Measurements from ENCODE around the gene MAGI2. TPM values are rescaled to one million over a fixed set of nuclear protein-coding genes. Genes with fewer than 3 reads are reported as not detected.
A peak's percentile ranks its signal among the peaks of the same experiment; 100 is the strongest.

The MAGI2 gene
- total RNA-seq, 1 experiment from 2014 or later, result 14.3 TPM

- Histone ChIP-seq H4K5ac (ENCODE audit: insufficient read length, low read depth, low read length) (no peak overlapping the region), H3K4ac (ENCODE audit: low read depth, low read length) (no peak overlapping the region), H3K23me2 (ENCODE audit: insufficient read length, low read depth, low read length, poor library complexity, severe bottlenecking) (no peaks in the 10 kb centered on the region), H3K4me1 (ENCODE audit: insufficient read depth, low read length) (peaks cover 13% of the 10 kb centered on the region), H3T11ph (ENCODE audit: low read length) (no peak overlapping the region), H2BK120ac (ENCODE audit: low read depth, low read length, poor library complexity, severe bottlenecking) (no peak overlapping the region), H4K8ac (replicated peaks; ENCODE audit: insufficient read length, low read depth, low read length) (no peak overlapping the region), H3K9me3 (ENCODE audit: control insufficient read depth, low read depth, low read length) (no peaks in the 10 kb centered on the region), H3K27ac (ENCODE audit: insufficient read length, low read depth, low read length) (no peak overlapping the region), H3K27me3 (ENCODE audit: insufficient read depth, low read length) (no peaks in the 10 kb centered on the region), H3K79me1 (ENCODE audit: insufficient read depth, low read depth, low read length, poor library complexity, severe bottlenecking) (no peaks in the 10 kb centered on the region), H4K91ac (ENCODE audit: insufficient read length, low read depth, low read length) (no peak overlapping the region), H4K20me1 (ENCODE audit: control insufficient read depth, insufficient read depth, insufficient read length) (no peaks in the 10 kb centered on the region), H3K9ac (ENCODE audit: extremely low read depth, insufficient read length, low read length) (no peak overlapping the region), H3K79me2 (ENCODE audit: insufficient read depth, low read length) (no peaks in the 10 kb centered on the region), H3K18ac (ENCODE audit: insufficient read length, low read depth, low read length) (no peak overlapping the region), H2AFZ (ENCODE audit: low read length) (no peak overlapping the region), H3K14ac (ENCODE audit: insufficient read depth, low read length) (no peak overlapping the region), H2BK15ac (ENCODE audit: low read depth, low read length) (no peak overlapping the region), H3K23ac (ENCODE audit: insufficient read length, low read depth, low read length) (no peak overlapping the region), H3K4me2 (ENCODE audit: insufficient read depth, insufficient read length, low read length) (no peak overlapping the region), H3K56ac (ENCODE audit: insufficient read length, low read depth, low read length) (no peak overlapping the region), H2BK5ac (ENCODE audit: insufficient read length, low read length) (no peak overlapping the region), H2AK5ac (ENCODE audit: insufficient read length, low read length) (no peak overlapping the region), H2BK12ac (ENCODE audit: insufficient read length, low read depth, low read length) (no peak overlapping the region), H2BK20ac (ENCODE audit: low read depth, low read length, poor library complexity, severe bottlenecking) (no peak overlapping the region)
- Mint-ChIP-seq H3K9me3 (peaks cover 6 to 8% of the 10 kb centered on the region in 2 experiments; a peak in 3 of 5 replicates), H3K27me3 (ENCODE audit: low read depth) (no peaks in the 10 kb centered on the region), H3K36me3 (ENCODE audit: insufficient read depth in 1 of 3, low read depth in 3 of 3) (peaks cover 0 to 13% (median 7%) of the 10 kb centered on the region in 3 experiments; a peak in 5 of 7 replicates), H3K4me1 (peaks cover 46 to 47% of the 10 kb centered on the region in 2 experiments), H3K4me3 (no peak overlapping the region), H3K27ac (peak overlapping the region; percentile 53 to 94 (median 70); a peak in 4 of 7 replicates)
- WGBS (ENCODE audit: extremely low coverage, insufficient read length, low lambda C conversion rate), result no CpG with 5 or more reads among the region's 4 CpGs
- no peak for DNase-seq
- TF ChIP-seq CTCF (conservative IDR thresholded peaks at IDR 0.05), result no peak
These were observed 1051.4 kb downstream of the MAGI2 start for GRCh38 chr7:78402096-78402495.
